ENCODE measurements around the gene COL4A1.

Gene COL4A1

DNA sequence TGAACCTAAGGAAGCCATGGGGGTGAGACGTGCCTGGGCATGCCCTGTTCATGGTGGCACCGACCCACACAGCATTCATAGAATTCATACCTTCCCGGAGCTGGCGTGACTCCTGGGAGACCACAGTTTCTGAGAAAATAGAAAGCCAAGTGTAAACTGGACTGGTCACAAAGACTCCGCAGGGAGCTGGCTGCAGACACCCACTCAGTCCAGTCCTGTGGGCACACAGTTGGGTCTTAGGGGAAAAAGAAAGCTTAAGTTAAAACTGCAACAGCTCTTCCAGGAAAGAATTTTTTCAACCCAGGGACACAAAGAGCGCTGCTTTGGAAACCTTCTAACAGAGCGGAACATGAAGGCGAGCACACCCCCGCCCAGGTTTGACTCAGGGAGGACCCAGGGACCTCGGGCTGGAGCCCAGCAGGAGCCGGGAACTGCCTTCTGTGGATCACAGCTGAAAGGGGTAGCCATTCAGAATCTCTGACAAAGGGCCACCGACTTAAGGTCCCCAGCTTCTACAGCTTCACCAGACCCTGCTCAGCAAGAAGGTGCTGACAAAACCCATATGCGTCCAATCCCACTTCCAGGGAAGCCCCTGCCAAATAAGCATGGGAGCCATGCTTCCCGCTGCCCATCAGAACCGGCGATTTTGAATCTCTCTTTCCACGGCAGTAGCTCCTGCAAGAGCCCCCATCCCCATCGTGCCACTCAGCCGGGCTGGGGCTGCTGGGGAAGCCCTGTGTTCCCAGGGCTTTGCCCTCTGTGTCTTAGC, 183.7 kb downstream of the COL4A1 start:
- no peak for DNase-seq (ENCODE audit: low read depth in 2 of 3, low spot score in 1 of 3)

DNA sequence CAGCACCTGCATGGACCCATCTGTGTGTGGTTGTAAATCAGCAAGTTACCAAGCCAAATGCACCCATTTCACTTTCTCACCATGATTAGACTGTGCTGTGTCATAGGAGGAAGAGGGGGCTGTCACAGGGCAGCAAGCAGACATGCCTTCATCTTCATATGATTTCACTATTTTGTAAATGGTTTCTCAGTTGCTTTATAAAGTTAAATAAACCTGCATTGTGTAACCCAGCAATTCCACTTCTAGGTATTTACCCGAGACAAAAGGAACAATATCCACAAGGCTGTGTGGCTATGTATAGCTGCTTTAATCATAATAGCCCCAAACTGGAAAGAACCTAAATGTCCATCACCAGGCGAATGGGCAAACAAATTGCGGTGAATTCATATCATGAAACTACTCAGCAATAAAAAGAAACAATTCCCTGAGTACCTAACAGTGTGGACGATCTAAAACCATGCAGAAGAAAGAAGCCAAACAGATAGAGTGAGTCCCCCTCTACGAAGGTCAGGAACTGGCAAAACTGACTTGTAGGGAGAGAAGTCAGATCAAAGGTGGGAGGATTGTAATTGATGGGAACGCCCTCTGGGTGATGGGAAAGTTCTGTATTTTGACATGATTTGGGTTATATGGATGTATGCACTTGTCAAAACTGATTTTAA, 185.4 kb downstream of the COL4A1 start:
- DNase-seq (ENCODE audit: low read depth in 2 of 3, low spot score in 1 of 3), result no peak

DNA sequence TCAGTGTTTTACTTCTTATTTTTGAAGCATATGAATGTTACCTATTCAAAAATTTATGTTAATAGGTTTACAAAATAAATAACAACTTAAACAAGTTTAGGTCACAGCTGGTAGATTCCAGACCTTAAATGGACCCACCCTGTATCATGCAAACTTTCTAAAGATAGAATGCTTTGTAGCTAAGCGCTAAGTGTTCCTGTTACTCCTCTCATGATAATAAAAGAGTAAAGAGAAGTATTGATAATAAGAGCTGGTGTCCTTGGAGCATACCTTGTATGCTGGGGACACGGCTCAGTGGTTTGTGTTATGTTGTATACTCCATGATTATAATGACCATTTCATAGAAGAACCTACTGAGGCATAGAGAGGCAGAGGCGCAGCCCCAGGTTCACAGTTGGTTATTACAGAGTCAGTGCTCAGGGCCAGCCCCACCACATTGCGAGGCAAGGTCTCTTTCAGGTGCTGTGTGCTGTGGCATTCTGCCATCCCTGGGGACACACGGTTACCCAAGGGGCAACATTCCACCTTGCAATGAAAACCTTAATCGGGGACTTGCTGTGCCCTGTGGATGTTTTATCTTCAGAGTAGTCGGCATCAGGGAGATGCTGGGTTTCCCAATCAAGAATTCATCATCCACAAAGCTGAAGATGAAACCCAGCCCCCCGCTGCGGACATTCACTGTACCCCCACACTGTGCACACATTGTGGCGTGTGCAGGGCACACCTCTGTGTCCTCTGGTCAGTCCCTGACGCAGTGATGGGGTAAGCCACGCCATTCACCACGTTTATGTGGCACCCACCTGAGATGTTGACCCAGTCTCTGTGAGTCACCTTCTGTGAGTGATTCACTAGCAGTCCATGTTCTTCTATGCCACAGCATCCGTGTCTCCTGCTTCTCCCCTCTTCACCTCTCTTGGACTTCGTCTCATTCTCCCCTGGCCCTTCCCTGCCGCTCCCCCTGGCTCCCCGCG, 186.7 kb downstream of the COL4A1 start:
- no peak for DNase-seq (ENCODE audit: low read depth in 2 of 3, low spot score in 1 of 3)

DNA sequence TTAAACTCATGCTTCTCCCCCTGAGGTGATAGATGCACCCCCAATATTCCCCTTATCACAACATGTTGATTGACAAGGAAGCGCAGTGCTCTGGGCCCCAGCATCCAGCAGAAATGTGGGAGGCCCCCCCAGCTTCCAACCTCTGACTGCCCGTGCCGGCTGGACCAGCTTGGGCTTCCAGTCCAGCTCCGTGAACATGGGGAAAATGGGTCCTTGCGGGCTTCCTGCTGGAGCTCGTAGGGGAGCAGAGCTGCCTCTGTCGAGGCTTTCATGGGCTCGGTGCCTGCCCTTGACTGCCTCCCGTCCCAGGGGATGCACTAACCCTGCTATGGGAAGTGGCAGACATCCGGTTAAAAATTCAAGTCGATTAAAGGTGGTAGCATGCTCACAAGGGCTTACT, 188.9 kb downstream of the COL4A1 start:
- no peak for DNase-seq (ENCODE audit: low read depth in 2 of 3, low spot score in 1 of 3)

DNA sequence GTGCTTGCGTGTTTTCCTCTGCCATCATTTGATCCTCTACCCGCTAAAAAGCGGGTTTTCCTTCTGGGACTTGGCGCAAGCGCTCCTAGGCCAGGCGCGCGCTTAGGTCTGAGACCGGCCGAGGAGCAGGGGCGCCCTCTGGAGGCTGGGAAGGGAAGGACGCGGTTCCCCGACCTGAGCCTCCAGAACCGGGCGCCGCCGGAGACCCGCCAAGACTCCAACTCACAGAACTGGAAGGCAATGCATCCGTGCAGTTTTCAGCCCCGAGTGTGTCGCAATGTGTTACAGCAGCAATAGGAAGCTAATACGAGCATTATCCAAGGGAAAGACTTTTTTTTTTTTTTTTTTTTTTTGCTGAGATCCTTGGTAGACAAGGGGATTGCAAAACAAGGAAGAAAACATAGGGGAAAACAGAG, 190.9 kb downstream of the COL4A1 start:
- peak in 2 of 3 donors; percentile 40 to 49 for DNase-seq (ENCODE audit: low read depth in 2 of 3, low spot score in 1 of 3)

DNA sequence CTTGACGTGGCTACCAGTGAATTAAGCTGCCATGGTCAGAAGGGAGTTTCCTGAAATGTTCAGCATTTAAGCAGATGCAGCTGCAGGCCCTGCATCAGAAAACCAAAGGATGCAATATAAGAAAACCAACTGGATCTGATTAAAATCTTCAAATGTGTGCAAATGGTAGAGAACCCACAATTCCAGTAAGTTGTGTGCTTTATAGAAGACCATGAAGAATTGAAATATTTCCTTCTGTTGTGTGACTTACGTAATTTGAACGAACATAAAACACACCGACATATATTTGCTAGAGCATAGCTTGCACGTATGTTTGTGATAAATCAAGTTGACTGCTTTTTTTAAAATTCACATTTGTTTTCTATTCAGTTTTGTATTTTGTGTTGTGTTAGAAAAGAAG, 191.4 kb downstream of the COL4A1 start:
- DNase-seq (ENCODE audit: low read depth in 2 of 3, low spot score in 1 of 3), result no peak

DNA sequence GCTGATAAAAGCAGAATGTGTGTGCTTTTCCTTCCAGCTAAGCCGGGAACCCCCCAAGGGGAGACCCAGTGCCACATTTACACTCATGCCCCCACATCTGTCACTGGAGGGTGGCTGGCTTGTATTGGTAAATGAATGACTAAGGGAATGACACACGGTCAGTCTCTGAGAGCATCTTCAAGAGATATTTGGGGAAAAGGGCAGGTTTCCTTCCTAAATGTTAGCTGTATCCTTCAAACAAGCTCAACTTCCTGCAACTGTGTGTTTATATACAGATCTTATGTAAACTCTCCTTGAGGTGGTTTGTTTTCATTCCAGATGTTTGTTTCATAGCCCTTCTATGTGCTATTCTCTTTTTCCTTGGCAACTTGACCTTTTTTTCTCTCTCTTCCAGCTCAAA, 192.6 kb downstream of the COL4A1 start:
- DNase-seq (ENCODE audit: low read depth in 2 of 3, low spot score in 1 of 3), result no peak

DNA sequence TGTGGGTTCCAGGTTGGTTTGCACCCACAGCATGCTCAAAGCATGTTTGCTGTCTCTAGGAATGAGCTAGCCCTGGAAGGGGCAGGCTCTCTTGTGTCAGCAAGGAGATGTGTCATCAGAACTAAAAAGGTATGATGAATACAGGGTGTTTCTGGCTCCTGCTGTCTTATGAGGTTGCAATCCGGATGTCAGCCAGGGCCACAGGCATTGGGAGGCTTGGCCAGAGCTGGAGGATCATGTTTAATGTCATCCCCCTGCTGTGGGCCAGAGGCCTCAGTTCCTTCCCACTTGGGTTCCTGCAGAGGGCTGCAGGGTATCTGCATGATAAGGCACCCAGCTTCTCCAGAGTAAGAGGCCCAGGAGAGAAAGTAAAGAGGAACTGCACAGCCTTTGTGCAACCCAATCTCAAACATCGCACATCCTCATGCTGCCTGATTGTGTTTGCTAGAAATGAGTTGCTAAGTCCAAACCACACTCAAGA, 193.6 kb downstream of the COL4A1 start:
- no peak for DNase-seq (ENCODE audit: low read depth in 2 of 3, low spot score in 1 of 3)

DNA sequence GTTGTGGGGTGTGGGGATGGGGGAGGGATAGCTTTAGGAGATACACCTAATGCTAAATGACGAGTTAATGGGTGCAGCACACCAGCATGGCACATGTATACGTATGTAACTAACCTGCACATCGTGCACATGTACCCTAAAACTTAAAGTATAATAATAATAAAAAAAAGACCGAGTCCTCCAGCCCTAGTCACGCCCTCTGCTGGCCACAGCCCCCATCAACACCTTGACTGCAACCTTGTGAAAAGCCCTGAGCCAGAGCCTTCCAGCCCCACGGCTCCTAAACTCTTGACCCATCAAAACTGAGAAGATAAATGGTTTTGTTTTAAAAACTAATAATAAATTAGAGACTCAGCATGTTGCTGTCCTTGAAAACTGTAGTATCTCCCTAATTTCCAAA, 194.6 kb downstream of the COL4A1 start:
- peak in 1 of 3 donors; percentile 8 for DNase-seq (ENCODE audit: low read depth in 2 of 3, low spot score in 1 of 3)

DNA sequence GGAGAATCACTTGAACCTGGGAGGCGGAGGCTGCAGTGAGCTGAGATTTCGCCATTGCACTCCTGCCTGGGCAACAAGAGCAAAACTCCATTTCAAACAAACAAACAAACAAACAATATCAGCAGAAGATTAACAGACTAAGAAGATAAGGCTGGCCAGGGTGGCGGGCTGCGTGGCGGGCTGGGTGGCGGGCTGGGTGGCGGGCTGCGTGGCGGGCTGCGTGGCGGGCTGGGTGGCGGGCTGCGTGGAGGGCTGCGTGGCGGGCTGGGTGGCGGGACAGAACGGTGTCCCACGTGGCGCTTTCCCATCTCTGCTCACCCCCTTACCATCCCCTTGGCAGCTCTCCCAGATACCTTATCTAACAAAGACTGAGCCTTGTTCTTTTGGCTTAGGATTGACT, 196.2 kb downstream of the COL4A1 start:
- no peak for DNase-seq (ENCODE audit: low read depth in 2 of 3, low spot score in 1 of 3)

DNA sequence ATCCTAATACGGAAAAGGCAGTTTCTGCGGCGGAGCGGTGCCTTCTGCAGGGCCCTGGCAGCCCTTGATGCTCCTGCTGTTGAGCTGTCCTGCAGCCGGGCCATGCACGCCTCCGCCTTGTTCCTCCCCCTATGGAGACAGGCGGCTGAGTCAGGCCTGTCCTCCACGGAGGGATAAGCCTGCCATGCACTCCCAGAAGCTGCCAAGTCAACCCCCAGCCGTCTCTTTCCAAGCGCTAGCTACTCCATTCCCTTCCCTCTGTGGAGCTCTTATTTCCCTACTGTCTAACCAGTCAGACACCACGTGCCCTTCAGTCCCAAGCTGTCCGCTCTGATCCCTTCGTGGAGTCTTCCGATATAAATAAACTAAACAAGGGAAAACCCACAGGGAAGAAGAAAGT, 197.0 kb downstream of the COL4A1 start:
- no peak for DNase-seq (ENCODE audit: low read depth in 2 of 3, low spot score in 1 of 3)

DNA sequence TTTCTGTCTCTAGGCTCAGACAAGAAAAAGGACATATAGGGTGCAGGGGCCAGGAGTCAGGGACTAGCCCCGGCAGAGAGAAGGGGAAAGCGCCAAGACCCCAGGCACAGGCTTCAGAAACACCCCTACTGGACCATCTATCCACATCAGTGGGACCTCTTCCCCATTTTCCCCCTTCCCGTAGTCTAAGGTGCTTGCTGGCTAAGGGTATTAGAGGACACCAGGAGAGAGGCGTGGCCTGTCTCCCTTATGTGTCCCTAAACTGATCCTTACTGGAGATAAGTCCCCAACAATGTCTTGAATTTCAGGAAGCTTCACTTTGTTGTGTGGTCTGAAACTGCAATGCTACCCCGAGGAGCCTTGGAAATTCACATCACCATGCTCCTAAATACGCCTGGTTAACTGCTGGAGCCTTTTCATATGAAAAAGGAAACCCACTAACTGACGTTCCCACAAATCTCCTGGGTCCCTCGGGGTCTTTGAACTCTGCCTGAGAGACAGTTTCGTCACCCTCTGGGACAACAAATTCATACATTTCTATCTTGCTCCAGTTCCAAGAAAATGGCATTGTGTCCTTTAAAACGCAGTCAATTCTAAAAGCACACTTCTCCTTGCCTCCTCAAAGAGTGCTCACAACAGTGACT, 197.7 kb downstream of the COL4A1 start:
- DNase-seq (ENCODE audit: low read depth in 2 of 3, low spot score in 1 of 3), result no peak

DNA sequence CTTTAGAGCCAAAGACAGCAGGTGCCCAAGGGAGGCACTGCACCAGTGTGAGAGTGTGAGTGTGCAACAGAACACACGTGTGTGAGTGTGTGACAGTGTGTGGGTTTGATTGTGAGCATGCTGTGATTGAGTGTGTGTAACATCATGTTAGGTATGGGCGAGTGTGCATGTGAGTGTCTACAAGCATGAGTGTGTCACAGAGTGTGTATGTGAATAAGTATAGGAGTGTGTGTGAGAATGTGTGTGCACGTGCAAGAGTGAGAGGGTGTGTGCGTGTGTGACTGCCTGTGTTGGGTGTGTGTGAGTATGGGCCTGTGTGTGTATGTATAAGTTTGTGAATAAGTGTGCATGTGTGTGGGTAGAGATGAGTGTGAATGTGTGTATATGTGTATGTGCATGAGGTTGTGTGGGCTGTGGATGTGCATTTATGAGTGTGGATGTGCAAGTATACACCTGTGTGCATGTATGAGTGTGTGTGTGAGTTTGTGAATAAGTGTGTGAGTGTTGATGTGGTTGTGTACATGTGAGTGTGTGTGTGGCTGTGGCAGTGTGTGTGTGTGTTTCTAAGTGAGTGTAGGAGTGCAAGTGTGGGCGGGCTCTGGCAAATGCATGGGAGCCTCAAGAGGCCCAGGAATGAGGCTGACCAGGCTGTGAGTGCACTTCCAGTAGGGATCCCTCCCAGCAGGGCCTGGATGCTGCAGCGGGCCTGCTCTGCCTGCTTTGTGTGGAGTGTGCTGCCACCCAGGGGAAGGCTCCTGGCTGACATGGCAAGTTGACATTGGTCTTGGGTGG, 198.4 kb downstream of the COL4A1 start:
- DNase-seq (ENCODE audit: low read depth in 2 of 3, low spot score in 1 of 3), result no peak

DNA sequence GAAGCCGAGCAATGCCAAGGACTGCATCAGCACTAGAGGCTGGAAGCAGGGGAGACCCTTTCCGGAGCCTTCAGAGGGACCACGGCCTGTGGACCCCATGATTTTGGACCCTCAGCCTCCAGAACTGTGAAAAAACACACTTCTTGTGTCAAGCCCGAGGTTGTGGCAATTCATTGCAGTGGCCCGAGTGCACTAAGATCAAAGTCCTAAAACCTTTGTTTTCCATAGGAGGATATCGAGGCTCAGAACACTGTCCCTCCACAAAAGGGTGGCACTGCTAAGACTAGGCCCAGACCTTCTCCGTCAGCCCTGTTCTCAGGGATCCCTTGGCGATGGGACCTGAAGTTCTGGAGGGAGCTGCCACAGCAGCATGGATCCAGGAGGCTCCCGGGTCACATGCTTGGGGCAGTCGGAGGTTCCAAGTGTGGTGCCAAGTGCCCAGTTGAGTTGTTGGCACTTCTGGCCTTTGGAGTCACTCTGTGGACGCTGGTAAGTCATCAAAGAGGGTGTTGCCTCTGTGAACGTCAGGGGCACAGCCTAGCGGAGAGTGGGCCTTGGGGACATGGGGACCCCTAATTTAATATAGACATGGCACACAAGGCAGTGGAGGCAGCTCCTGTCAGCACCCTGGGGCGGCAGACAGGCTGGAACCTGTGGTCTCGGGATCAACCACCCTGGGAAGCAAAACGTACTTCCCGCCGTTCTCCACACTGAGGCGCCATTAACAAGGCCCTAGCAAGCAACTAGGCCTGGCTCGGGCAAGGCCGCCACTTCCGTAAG, 199.2 kb downstream of the COL4A1 start:
- DNase-seq (ENCODE audit: low read depth in 2 of 3, low spot score in 1 of 3), result no peak

DNA sequence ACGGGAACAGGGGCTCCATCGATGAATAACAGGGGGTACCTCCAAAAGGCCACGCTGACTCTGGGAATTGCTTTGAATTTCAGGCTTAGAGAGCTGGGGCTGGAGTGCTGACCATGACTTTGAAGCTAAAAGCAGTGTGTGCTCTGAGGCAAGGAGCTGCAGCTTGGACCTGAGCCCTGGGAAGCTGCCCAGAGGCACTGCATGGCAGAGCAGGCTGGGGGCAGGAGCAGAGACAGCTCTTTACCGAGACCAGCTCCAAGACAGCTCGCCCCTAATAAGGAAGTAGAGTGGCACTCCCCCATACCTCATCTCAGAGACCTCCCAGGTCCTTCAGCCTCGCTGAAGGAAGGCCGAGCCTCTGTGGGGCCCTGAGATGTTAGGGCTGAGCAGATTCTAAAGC, 200.2 kb downstream of the COL4A1 start:
- no peak for DNase-seq (ENCODE audit: low read depth in 2 of 3, low spot score in 1 of 3)

DNA sequence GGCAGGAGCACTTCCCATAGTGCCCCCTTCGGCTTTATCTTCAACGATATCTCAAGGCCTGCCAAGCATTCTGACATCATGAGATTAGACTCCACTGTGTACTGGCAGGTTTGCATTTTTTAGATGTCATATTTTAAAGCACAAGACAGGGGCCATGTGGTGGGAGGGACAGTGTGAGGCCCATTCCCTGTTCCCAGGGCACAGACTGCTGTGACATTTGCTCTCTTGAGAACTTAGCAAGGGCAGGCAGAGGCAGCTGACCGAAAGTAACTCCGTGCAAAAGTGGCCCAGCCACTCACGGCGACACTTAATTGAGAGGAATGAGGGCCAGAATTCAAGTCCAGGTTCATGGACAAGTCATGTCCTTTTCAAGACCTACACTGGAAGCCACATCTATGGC, 201.8 kb downstream of the COL4A1 start:
- no peak for DNase-seq (ENCODE audit: low read depth in 2 of 3, low spot score in 1 of 3)

DNA sequence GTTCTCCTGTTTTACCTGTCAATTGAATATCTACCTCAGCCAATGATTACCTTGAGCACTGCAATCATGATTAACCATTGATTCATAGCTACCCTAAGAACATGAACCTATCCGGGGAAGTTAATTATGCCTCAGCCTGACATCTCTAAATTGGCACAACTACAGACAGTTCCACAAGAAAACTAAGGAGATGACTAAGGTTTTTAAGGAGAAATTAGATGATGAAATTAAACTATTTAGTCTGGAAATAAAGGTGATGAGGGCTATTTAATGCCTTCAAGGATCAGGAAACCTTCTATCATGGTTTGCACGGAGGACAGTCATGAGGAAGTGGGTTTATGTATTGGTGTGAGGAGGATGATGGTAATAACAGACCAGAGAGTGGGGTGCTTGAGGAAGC, 203.4 kb downstream of the COL4A1 start:
- no peak for DNase-seq (ENCODE audit: low read depth in 2 of 3, low spot score in 1 of 3)

DNA sequence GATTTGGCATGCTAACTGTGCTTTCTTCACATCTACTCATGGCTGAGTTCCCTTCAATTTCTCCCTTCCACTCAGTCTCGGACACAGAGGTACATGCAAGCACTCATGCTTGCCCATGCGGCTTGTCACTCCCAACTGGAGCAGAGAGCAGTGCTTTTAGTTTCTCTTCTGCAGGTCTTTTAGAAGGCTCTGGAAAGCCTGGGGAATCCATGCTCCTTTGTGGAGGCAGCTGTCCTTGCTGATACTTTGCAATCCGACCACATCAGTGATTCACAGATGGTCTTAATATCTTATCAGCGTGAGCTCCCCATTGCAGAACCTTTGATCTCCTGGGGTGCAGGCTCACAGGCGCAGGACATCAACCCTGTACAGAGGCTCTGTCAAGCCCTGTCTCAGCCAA, 203.9 kb downstream of the COL4A1 start:
- no peak for DNase-seq (ENCODE audit: low read depth in 2 of 3, low spot score in 1 of 3)

DNA sequence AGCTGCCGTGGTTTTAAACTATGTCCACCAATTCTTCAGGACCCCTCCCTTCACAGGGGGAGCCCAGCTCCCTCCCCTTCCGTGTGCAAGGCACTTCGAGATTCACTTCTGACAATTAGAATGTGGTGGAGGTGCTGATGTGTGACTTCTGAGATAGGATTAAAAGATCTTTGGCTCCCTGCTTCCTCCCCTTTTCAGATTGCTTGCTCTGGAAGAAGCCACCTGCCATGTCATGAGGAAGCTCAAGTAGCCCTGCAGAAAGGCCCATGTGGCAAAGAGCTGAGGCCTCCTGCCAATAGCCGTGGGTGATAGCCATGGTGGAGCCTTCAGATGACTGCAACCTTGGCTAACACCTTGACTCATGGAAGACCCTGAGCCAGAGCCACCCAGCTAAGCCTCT, 204.9 kb downstream of the COL4A1 start:
- DNase-seq (ENCODE audit: low read depth in 2 of 3, low spot score in 1 of 3), result no peak

DNA sequence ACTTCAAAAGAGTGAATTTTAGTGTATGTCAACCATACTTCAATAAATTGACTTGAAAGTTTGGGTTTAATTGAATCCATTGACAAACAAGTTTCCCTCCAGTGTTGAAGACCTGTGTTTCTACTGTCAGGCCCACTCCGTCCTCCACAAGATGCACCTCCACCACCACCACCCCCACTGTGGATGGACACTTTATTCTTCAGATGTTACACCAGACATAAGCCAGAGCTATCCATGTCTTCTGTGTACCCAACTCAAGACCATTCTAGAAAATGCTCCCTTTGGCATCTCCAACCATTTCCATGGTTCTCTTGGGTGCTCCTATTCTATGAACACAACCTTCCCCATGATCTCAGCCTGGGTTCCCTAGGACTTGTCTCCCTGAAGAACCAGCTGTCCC, 207.0 kb downstream of the COL4A1 start:
- no peak for DNase-seq (ENCODE audit: low read depth in 2 of 3, low spot score in 1 of 3)
